ENCODE results near the gene SLC1A1.

The SLC1A1 gene

DNA sequence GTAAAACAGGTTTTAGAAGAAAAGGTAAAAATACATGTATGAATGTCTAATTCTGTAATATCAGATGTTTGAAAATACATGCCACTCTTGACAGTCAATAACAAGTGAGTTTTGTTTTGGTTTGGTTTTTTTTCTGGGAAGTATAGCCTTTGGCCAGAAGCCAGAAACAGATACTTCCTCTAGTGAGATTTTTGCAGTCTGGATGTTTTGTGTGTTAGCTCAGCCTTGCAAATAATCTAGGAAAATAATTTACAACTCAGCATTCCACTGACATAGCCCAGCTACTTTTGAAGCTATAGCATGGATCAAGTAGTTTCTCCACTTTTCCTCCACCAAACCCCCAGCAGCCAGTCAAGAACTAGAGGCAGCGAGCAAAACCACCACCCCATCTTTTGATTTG is 56.7 kb downstream of the SLC1A1 start:
- DNase-seq = no peak

GRCh38 chr9:4548811-4549725 is 58.8 kb downstream of the SLC1A1 start:
- no peak for DNase-seq

DNA sequence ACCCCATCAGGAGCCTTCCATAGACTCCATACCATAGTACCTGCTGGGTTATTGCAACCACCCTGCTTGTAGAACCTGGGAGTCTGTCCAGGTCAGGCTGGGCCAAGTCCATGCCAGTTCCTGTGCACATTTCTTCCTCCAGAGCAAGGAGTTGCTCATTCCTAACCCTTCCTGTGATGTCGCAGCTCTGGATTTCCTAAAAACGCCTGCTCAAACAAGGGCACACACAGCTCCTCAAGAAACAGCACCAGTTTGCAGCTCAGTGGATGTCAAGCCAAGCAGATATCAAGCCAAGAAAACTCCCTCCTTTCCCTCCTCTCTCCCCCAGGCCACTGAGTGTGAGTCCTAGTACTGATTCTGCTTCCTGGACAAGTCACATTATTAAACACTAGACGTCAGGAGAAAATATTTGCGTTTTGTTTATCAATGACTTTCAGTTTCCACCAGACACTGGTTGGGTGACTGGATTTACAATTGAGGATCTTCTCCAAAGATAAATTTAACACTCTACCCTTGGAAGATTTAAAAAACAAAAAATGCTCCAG is 59.6 kb downstream of the SLC1A1 start:
- DNase-seq = no peak

DNA sequence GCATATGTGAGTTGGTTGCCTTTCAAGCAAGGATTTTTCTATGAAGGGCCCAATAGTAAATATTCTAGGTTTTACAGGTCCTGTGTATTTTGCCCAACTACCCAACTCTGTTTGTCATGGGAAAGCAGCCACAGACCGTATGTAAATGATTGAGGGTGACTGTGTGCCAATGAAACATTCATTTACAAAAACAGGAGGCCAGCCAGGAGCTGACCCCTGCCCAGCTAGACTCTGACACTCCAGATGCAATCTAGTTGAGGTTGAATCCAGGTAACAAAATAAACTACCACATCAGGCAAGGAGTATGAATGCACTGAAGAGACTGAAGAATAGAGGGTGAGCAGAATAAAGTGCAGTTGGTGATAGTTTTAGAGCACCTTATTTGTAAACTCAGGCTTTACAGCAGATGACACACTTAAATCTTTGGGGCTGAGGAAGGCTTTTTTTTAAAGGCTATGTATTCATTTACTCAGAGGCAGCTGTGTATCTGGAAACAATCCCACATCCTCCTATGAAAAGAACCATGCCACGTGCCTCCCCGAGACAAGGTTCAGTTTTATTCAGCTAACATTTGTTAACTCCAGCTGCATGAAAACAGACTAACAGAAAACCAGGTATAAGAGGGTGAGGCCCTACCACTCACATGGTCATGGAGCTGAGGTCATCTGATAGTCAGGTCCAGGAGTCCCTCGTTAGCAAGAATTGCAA is 60.7 kb downstream of the SLC1A1 start:
- DNase-seq = no peak

DNA sequence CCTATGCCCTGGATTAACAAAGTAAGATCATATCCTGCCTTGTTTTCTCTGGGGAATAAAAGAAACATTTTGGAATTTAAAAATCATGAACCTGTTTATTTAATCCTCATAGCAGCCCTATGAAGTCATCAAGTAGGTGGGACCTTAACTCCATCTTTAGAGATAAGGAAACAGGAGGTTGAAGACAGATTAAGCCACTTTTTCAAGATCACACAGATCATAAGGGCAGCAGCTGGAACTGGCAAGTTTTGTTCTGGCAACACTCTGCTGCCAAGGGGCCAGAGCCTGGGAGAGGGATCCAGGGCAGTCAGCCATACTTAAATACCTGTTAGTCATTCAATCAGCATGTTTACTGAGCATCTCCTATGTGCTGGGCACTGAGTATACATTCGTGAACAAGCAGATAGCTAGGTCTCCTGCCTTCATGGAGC is 63.7 kb downstream of the SLC1A1 start:
- DNase-seq = no peak

DNA sequence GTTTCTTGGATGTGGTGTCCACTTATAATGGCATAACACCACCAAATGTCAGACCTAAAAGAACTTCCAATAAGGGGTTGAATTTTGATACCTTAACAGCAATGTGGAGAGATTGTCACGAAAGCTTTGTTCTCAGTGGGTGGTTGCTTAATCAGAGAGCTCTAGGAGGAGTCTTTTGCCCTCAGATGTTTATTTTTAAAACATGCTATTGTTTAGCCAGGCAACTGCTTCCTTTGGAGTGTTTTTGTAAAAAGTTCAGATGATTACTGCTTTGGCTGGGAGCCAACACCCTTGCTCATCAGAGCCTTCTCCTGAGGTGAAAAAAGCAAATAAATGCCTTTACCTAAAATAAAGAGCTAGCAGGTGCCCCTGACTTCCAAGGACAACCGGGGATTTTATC is 65.0 kb downstream of the SLC1A1 start:
- DNase-seq = no peak

GRCh38 chr9:4558371-4558998 is 68.2 kb downstream of the SLC1A1 start:
- DNase-seq = no peak

- no peak for DNase-seq
These were observed 69.3 kb downstream of the SLC1A1 start for GRCh38 chr9:4559261-4560182.

- no peak for DNase-seq
These were observed 72.8 kb downstream of the SLC1A1 start for GRCh38 chr9:4563105-4563504.

DNA sequence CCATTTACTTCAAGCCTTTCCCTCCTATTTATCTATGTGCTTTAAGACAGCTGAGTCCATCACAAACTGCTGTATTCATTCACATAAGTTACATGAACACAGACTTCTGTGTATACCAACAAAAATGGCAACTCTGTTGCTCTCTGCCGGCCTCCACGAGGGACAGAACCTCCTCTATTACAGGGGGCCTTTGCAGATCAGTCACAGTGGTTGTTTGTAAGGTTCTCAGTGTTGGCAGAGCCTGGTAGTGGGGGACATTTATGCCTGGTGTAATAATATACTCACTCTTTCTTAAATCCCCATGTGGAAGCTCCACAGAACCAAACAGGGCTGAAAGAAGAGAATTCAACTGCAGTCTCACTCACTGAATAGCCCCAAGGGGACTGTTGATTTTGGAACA is 76.5 kb downstream of the SLC1A1 start:
- no peak for DNase-seq

DNA sequence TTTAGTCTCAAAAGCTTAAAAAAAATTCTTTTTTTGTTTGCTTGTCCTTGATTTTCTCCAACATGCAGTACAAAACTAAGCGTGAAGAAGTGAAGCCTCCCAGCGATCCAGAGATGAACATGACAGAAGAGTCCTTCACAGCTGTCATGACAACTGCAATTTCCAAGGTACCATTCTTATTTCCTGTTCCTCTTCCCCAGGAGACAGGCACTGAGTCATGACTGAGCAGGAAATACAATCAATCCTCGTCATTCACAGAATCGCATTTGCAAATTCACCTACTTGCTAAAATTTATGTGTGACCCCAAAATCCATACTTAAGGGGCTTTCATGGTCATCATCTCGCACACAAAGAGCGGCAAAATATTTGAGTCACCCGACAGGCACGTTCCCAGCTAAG is 77.3 kb downstream of the SLC1A1 start:
- no peak for DNase-seq

- no peak for DNase-seq
These were observed 78.8 kb downstream of the SLC1A1 start for GRCh38 chr9:4569101-4569500.

DNA sequence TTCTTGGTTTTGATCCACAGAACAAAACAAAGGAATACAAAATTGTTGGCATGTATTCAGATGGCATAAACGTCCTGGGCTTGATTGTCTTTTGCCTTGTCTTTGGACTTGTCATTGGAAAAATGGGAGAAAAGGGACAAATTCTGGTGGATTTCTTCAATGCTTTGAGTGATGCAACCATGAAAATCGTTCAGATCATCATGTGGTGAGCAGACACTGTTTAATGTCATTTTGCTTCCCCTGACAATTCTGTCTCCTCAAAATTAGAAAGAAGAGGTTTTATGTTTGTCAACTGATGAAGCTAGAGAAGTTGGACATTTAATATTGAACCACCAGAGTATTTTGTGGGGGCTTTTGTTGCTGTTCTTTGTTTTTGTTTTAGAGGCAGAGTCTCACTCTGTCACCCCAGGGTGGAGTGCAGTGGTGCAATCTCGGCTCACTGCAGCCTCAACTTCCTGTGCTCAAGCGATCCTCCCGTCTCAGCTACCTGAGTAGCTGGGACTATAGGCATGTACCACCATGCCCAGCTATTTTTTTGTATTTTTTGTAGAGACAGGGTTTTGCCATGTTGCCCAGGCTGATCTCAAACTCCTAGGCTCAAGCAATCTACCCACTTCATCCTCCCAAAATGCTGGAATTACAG is 82.0 kb downstream of the SLC1A1 start:
- DNase-seq = no peak

GRCh38 chr9:4573176-4573575 is 82.9 kb downstream of the SLC1A1 start:
- no peak for DNase-seq

- no peak for DNase-seq
These were observed 83.5 kb downstream of the SLC1A1 start for GRCh38 chr9:4573634-4574389.

- DNase-seq = no peak
These were observed 84.5 kb downstream of the SLC1A1 start for GRCh38 chr9:4574657-4575243.

GRCh38 chr9:4575997-4576396 is 85.7 kb downstream of the SLC1A1 start:
- no peak for DNase-seq

GRCh38 chr9:4576448-4576847 is 86.2 kb downstream of the SLC1A1 start:
- no peak for DNase-seq

- DNase-seq = no peak
These were observed 88.7 kb downstream of the SLC1A1 start for GRCh38 chr9:4579001-4579400.

DNA sequence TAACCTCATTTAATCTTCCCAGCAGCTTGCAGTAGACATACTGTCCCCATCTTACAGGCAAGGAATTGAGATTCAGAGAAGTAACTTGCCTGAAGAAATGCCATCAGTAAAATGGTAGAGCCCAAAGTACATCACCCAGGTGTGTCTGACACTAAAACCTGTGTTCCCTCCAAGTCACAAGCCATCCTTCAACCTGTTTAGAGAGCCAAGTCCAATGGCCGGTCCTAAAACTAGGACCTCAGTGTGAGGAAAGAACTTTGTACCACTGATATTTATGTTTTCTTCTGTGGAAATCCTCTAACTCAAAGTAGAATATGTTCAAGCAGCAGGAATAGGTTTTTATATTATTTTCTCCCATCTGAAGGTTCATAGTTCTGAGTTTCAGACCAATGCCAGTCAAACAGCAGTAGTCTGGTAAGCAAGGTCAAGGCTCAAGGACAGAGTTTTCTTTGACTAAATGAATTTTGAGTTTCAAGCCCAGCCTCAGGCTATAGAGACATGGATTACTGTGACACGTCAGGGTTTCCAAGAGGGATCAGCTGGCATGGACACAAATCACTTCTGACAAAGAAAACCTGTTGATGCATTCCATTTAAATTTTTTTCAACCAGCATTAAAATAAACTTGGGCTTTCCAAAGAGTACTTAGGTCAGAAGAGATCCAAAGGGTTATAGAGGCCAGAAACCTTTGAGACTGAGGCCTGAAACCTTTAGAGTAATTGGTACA is 90.9 kb downstream of the SLC1A1 start:
- DNase-seq = no peak
